ENCODE data around the gene TP53TG5. TPM values are rescaled to one million over a fixed set of nuclear protein-coding genes. Genes with fewer than 3 reads are reported as not detected.

The TP53TG5 gene
- total and polyA plus RNA-seq, 10 of the 15 experiments (the other 5 are each of a cell fraction or from before 2014, with no cell fraction given): 0.24 TPM; not detected in 9

- no peak overlapping the region for H3K9ac ChIP-seq (ENCODE audit: control insufficient read depth, insufficient read depth, low read length)
- no peak for ATAC-seq
- H3K4me2 ChIP-seq (ENCODE audit: control insufficient read depth, insufficient read depth): no peak overlapping the region
- no peak overlapping the region for H3K4me3 ChIP-seq
- BruUV-seq (replicated peaks): no TSS peak
- ChIA-PET SMC1A (ENCODE audit: uncharacterized antibody, unreplicated experiment) (interaction anchor here (1.3 to 19.8 kb wide), 2 partner anchors 11 to 58 kb away, joined by 4 to 440 read pairs; no protein-coding TSS in a partner anchor), CTCF (interaction anchor here (1.1 to 19.4 kb wide), 3 partner anchors 15 to 75 kb away, joined by 3 to 685 read pairs (median 8); partner anchors contain the start of gene SYS1), RAD21 (ENCODE audit: unreplicated experiment) (interaction anchor here (1.4 to 1.6 kb wide), 2 partner anchors 60 to 62 kb away, joined by 4 to 13 read pairs; no protein-coding TSS in a partner anchor), POLR2A (interaction anchor here (0.7 kb wide), 1 partner anchor 29 kb away, joined by 3 read pairs; no protein-coding TSS in a partner anchor)
- no peak overlapping the region for H3K27ac ChIP-seq (ENCODE audit: control insufficient read depth, insufficient read depth)
- no peaks in the 10 kb centered on the region for H3K79me2 ChIP-seq (ENCODE audit: control insufficient read depth, insufficient read depth, low read length)
- no peaks in the 10 kb centered on the region; a peak in 1 of 4 replicates for H3K36me3 ChIP-seq (ENCODE audit: control insufficient read depth in 2 of 2, insufficient read depth in 2 of 2, low read length in 1 of 2)
- WGBS (ENCODE audit: insufficient coverage, insufficient replicate concordance, low lambda C conversion rate, missing lambda C conversion rate): 77% methylated on average over 11 of the region's 11 CpGs
- in situ Hi-C loops (cut with MboI): no loop called here
- no peaks in the 10 kb centered on the region for H3K9me3 ChIP-seq (replicated peaks; ENCODE audit: control insufficient read depth, insufficient read depth, low read length)
- H4K20me1 ChIP-seq (ENCODE audit: control insufficient read depth, insufficient read depth): no peaks in the 10 kb centered on the region
- DNase-seq (ENCODE audit: low read depth, low spot score): no peak
- no peak for FAIRE-seq
- H3K4me1 ChIP-seq (ENCODE audit: control insufficient read depth, insufficient read depth, low read length): peaks cover 6% of the 10 kb centered on the region
- no peak overlapping the region for H2AFZ ChIP-seq (ENCODE audit: control insufficient read depth, low read depth, low read length)
- H3K27me3 ChIP-seq (replicated peaks in 1 of 2; ENCODE audit: control insufficient read depth in 2 of 2, insufficient read depth in 2 of 2, low read length in 1 of 2): no peaks in the 10 kb centered on the region
- intact Hi-C loops (cut with micrococcal nuclease; ENCODE audit: unreplicated experiment): no loop called here
- no peak for TF ChIP-seq SREBF1 (IDR thresholded peaks at IDR 0.05; ENCODE audit: low read length)
- TF ChIP-seq BCL11A (IDR thresholded peaks at IDR 0.05; ENCODE audit: low read depth, low read length): no peak
- no peak for TF ChIP-seq SP1 (IDR thresholded peaks at IDR 0.05; ENCODE audit: low read depth, low read length)
- no peak for TF ChIP-seq PBX3 (IDR thresholded peaks at IDR 0.05; ENCODE audit: insufficient replicate concordance, low read depth, low read length)
- TF ChIP-seq YBX1 (IDR thresholded peaks at IDR 0.05): no peak
- TF ChIP-seq CHD1 (IDR thresholded peaks at IDR 0.05; ENCODE audit: low read depth, low read length): no peak
- no peak for TF ChIP-seq CEBPZ (IDR thresholded peaks at IDR 0.05; ENCODE audit: low read depth, low read length)
- no peak for TF ChIP-seq SMAD1 (IDR thresholded peaks at IDR 0.05; ENCODE audit: low read depth, partially characterized antibody)
- TF ChIP-seq SREBF2 (IDR thresholded peaks at IDR 0.05; ENCODE audit: low read length): no peak
- TF ChIP-seq BHLHE40 (IDR thresholded peaks at IDR 0.05; ENCODE audit: borderline replicate concordance in 1 of 2, low read depth in 2 of 2, low read length in 1 of 2): no peak
- TF ChIP-seq, protein P1, sequence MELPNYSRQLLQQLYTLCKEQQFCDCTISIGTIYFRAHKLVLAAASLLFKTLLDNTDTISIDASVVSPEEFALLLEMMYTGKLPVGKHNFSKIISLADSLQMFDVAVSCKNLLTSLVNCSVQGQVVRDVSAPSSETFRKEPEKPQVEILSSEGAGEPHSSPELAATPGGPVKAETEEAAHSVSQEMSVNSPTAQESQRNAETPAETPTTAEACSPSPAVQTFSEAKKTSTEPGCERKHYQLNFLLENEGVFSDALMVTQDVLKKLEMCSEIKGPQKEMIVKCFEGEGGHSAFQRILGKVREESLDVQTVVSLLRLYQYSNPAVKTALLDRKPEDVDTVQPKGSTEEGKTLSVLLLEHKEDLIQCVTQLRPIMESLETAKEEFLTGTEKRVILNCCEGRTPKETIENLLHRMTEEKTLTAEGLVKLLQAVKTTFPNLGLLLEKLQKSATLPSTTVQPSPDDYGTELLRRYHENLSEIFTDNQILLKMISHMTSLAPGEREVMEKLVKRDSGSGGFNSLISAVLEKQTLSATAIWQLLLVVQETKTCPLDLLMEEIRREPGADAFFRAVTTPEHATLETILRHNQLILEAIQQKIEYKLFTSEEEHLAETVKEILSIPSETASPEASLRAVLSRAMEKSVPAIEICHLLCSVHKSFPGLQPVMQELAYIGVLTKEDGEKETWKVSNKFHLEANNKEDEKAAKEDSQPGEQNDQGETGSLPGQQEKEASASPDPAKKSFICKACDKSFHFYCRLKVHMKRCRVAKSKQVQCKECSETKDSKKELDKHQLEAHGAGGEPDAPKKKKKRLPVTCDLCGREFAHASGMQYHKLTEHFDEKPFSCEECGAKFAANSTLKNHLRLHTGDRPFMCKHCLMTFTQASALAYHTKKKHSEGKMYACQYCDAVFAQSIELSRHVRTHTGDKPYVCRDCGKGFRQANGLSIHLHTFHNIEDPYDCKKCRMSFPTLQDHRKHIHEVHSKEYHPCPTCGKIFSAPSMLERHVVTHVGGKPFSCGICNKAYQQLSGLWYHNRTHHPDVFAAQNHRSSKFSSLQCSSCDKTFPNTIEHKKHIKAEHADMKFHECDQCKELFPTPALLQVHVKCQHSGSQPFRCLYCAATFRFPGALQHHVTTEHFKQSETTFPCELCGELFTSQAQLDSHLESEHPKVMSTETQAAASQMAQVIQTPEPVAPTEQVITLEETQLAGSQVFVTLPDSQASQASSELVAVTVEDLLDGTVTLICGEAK (IDR thresholded peaks at IDR 0.05; ENCODE audit: borderline replicate concordance): no peak
- TF ChIP-seq YY1 (IDR thresholded peaks at IDR 0.05; ENCODE audit: low read depth, low read length): no peak
These were observed 856 bp downstream of the TP53TG5 start for GRCh38 chr20:45377269-45377668.

All from GM12878 (cell line).